ENCODE results near the gene GSDME. TPM values are rescaled to one million over a fixed set of nuclear protein-coding genes. Genes with fewer than 3 reads are reported as not detected.

Gene GSDME
- polyA plus RNA-seq, 1 of the 3 experiments (the other 2 are of a cell fraction), result 109 TPM

DNA sequence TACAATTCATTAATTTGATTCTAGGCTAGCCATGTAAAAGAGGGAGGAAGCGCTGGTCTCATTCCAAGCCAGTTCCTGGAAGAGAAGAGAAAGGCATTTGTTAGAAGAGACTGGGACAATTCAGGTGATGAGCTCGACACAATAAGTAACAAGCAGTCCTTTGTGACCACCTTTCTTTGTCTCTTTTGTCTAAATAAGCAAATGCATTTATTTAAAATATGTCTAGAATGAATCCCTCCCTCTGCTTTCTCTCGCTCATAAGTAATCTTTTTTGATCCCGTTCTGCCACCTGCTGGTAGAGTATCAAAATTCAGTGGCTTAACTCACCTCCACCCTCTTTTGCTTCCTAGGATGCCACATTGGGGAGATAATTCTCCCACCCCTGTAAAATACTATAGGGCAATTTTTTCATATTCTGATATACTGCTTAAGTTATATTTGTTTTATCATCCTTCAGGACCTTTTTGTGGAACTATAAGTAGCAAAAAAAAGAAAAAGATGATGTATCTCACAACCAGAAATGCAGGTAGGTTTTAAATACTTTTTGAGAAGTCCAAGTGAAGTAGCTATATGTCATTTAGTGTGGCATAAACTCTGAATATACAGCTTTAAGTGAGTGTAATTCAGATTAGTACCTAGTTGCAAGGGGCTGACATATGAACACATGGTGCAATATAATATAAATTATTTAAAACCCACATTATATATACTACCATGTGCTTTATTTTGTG is 91.5 kb downstream of the GSDME start (continued):
- TF ChIP-seq GABPA (IDR thresholded peaks at IDR 0.05; ENCODE audit: low read depth) (no peak), MAX (IDR thresholded peaks at IDR 0.05; ENCODE audit: low read depth) (no peak), RXRA (IDR thresholded peaks at IDR 0.05; ENCODE audit: borderline replicate concordance, low read depth) (no peak), RFX5 (IDR thresholded peaks at IDR 0.05; ENCODE audit: low read length) (no peak)

DNA sequence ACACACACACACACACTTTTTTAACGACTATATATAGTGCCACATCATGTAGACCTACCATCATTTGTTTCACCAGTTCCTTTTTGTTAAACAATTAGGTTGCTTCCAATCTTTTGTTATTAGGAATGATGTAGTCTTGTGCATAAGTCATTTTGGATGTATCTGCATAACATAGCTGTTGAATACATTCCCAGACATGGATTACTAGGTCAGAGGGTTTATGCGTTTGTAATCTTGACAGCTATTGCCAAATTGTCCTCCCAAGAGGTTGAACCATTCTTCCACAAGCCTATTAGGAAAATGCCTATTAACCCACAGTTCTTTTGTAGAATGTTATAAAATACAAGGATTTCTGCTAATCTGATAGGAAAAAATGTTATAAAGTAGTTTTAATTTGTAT is 96.7 kb downstream of the GSDME start:
- no peak overlapping the region for H3K9ac ChIP-seq
- H3F3A ChIP-seq (replicated peaks; ENCODE audit: insufficient read depth), result no peaks in the 10 kb centered on the region
- POLR2A ChIA-PET, result no interaction called here
- H3K79me2 ChIP-seq (ENCODE audit: insufficient read depth), result no peaks in the 10 kb centered on the region
- H3K27ac ChIP-seq (ENCODE audit: low read depth in 2 of 2, low read length in 1 of 2), result no peak overlapping the region
- CTCF ChIA-PET, result interaction anchor here (0.9 kb wide), 1 partner anchor 84 kb away, joined by 3 read pairs; no protein-coding TSS in a partner anchor
- H3K9me3 ChIP-seq, result peaks cover 3% of the 10 kb centered on the region; the same call in 1 of the 2 replicates
- no peaks in the 10 kb centered on the region for H3K9me2 ChIP-seq
- 76% methylated on average over 2 of the region's 2 CpGs for WGBS (ENCODE audit: low lambda C conversion rate)
- H3K4me3 ChIP-seq (ENCODE audit: low read depth in 2 of 2, low read length in 1 of 2), result no peak overlapping the region
- no peak overlapping the region for H3K4me2 ChIP-seq
- H4K20me1 ChIP-seq (ENCODE audit: insufficient read depth), result no peaks in the 10 kb centered on the region
- TF ChIP-seq FOSL2 (IDR thresholded peaks at IDR 0.05; ENCODE audit: borderline replicate concordance, low read depth), result no peak
- TF ChIP-seq RFX5 (IDR thresholded peaks at IDR 0.05; ENCODE audit: low read length), result no peak
- TF ChIP-seq NRF1 (IDR thresholded peaks at IDR 0.05; ENCODE audit: low read depth, low read length), result no peak
- no peak for TF ChIP-seq CTCF (IDR thresholded peaks at IDR 0.05)
- no peak for TF ChIP-seq IRF3 (IDR thresholded peaks at IDR 0.05; ENCODE audit: low read depth, low read length)
- TF ChIP-seq JUND (IDR thresholded peaks at IDR 0.05), result no peak
- TF ChIP-seq RXRA (IDR thresholded peaks at IDR 0.05; ENCODE audit: borderline replicate concordance, low read depth), result no peak
- no peak for TF ChIP-seq POLR2AphosphoS5 (IDR thresholded peaks at IDR 0.05; ENCODE audit: low read depth, low read length)
- TF ChIP-seq GABPA (IDR thresholded peaks at IDR 0.05; ENCODE audit: low read depth), result no peak
- TF ChIP-seq GATA2 (CRISPR knock-in tag; IDR thresholded peaks at IDR 0.05), result no peak
- TF ChIP-seq REST (IDR thresholded peaks at IDR 0.05; ENCODE audit: low read depth, low read length), result no peak
- TF ChIP-seq FOXJ3 (CRISPR knock-in tag; IDR thresholded peaks at IDR 0.05), result no peak
- TF ChIP-seq RAD21 (IDR thresholded peaks at IDR 0.05; ENCODE audit: low read length), result no peak
- TF ChIP-seq MAX (IDR thresholded peaks at IDR 0.05; ENCODE audit: low read depth), result no peak
- TF ChIP-seq MXI1 (IDR thresholded peaks at IDR 0.05; ENCODE audit: low read depth, low read length), result no peak
- H3K27me3 ChIP-seq (ENCODE audit: insufficient read depth), result no peaks in the 10 kb centered on the region
- peaks cover 0 to 2% of the 10 kb centered on the region in 2 experiments; a peak in 2 of 4 replicates for H3K4me1 ChIP-seq (ENCODE audit: control insufficient read depth in 1 of 2, insufficient read depth in 2 of 2, low read depth in 1 of 2, low read length in 1 of 2)
- peaks cover 0 to 4% of the 10 kb centered on the region in 2 experiments for H3K36me3 ChIP-seq (replicated peaks in 1 of 2; ENCODE audit: control insufficient read depth in 1 of 2, insufficient read depth in 2 of 2, low read length in 1 of 2)
- H2AFZ ChIP-seq (ENCODE audit: low read depth), result no peak overlapping the region
- no peak for DNase-seq
